Mucosa of descending colon (tissue), 3 donors: Measurements from ENCODE around the gene GRB14. TPM values are rescaled to one million over a fixed set of nuclear protein-coding genes. Genes with fewer than 3 reads are reported as not detected.
"Not testable (repeated sequence)": the region's sequence is repeated elsewhere in the genome, so short reads cannot be mapped to it uniquely, and the experiment has no call there.

Source experiments
- ATAC-seq: fragments of 200-7000 bp; cut with Tn5 transposase; one replicate; pipeline ENCODE4 v1.9.1; 2020; ENCODE audit warnings: mild to moderate bottlenecking, moderate library complexity
- DNase-seq, 3 donors: peaks; one replicate each; pipeline ENCODE4 v3.0.0-alpha.2; 2020
- H3K36me3 ChIP-seq: fragments of 200-600 bp; one replicate; pipeline ENCODE4 v1.8.0; 2021; ENCODE audit warnings: low read depth, mild to moderate bottlenecking
- H3K4me1 ChIP-seq: fragments of 200-600 bp; one replicate; pipeline ENCODE4 v1.8.0; 2021; ENCODE audit warnings: low read depth, mild to moderate bottlenecking
- H3K4me3 ChIP-seq: fragments of 200-600 bp; one replicate; pipeline ENCODE4 v1.8.0; 2021; ENCODE audit warnings: mild to moderate bottlenecking
- H3K9me3 ChIP-seq: fragments of 200-600 bp; one replicate; pipeline ENCODE4 v1.8.0; 2021; ENCODE audit warnings: mild to moderate bottlenecking
- intact Hi-C, 2 donors: fragments of 100-400 bp; cut with DNase I in 1 of 2; cut with micrococcal nuclease in 1 of 2; formaldehyde crosslinking; loops; one replicate each; pipeline versions ENCODE4 v1.11.0 to v1.11.1; 2022; cut with DNase I, micrococcal nuclease
- total RNA-seq, 3 donors: library from RNA; stranded (reverse); fragmentation: NEBNext Ultra II Directional in 2 of 3; extraction: Animal tissue kit (Norgen Biotek cat#: 25700) in 2 of 3; gene quantifications; one replicate each; pipeline versions ENCODE4 v1.2.1 to v1.2.4, GENCODE V29; 2021 to 2023
- TF ChIP-seq, protein P1 (sequence below): fragments of 200-600 bp; IDR thresholded peaks from one replicate; pipeline ENCODE4 v1.8.0; 2022; ENCODE audit warnings: antibody characterized with exemption, mild to moderate bottlenecking
- donor health status: DM: no; HTN: no; CAD: no; lungs with moderate emphysema.
- donor health status: DM: no; HTN: no; CAD: no.
- donor health status: DM: no; HTN: yes; CAD: no.

Gene GRB14
- total RNA-seq, 3 donors from 2014 or later, result 0.77 to 3.4 (median 1.5) TPM

DNA sequence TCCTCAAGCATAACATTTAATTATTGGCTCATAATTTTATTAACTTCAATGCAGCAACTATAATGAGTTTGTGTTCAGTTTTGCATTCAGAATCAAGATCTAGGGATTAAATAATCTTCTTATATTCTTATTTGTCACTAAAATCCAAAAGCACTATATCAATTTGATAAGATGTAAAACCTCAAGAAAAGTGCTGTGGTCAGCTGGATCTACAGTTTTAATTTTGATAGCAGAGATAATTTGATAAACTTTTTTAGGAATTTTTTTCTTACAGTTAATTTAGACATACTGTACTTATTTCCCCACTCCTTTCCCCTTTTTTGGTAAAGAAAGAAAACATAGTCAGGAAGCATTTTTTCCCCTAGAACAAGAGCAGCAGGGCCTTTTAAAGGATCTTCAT lies 146.4 kb downstream of the GRB14 start:
- TF ChIP-seq, protein P1, sequence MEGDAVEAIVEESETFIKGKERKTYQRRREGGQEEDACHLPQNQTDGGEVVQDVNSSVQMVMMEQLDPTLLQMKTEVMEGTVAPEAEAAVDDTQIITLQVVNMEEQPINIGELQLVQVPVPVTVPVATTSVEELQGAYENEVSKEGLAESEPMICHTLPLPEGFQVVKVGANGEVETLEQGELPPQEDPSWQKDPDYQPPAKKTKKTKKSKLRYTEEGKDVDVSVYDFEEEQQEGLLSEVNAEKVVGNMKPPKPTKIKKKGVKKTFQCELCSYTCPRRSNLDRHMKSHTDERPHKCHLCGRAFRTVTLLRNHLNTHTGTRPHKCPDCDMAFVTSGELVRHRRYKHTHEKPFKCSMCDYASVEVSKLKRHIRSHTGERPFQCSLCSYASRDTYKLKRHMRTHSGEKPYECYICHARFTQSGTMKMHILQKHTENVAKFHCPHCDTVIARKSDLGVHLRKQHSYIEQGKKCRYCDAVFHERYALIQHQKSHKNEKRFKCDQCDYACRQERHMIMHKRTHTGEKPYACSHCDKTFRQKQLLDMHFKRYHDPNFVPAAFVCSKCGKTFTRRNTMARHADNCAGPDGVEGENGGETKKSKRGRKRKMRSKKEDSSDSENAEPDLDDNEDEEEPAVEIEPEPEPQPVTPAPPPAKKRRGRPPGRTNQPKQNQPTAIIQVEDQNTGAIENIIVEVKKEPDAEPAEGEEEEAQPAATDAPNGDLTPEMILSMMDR, result no peak

GRCh38 chr2:164473021-164473420 lies 148.3 kb downstream of the GRB14 start:
- no peaks in the 10 kb centered on the region for H3K36me3 ChIP-seq
- no peaks in the 10 kb centered on the region for H3K4me1 ChIP-seq
- TF ChIP-seq, protein P1, result no peak
- H3K9me3 ChIP-seq, result no peaks in the 10 kb centered on the region
- DNase-seq (no peak), ATAC-seq (no peak)
- no peak overlapping the region for H3K4me3 ChIP-seq
- intact Hi-C loops, result no loop called here

More for the DNA sequence above, 146.4 kb downstream of the GRB14 start:
- DNase-seq, result no peak
- intact Hi-C loops, result no loop called here
- H3K9me3 ChIP-seq, result no peaks in the 10 kb centered on the region
- no peak overlapping the region for H3K4me3 ChIP-seq
- no peaks in the 10 kb centered on the region for H3K4me1 ChIP-seq
- H3K36me3 ChIP-seq, result no peaks in the 10 kb centered on the region
- ATAC-seq, result no peak

- DNase-seq, H3K4me3 ChIP-seq, H3K4me1 ChIP-seq, intact Hi-C loops, H3K9me3 ChIP-seq, ATAC-seq, H3K36me3 ChIP-seq: not testable (repeated sequence)
Measured at GRCh38 chr2:164465047-164465446, 156.2 kb downstream of the GRB14 start.

- intact Hi-C loops, result no loop called here
- TF ChIP-seq, protein P1, result no peak
- H3K4me1 ChIP-seq, result no peaks in the 10 kb centered on the region
Measured at GRCh38 chr2:164464376-164464775, 156.9 kb downstream of the GRB14 start.

GRCh38 chr2:164458792-164459191 lies 162.5 kb downstream of the GRB14 start:
- H3K4me1 ChIP-seq, result no peaks in the 10 kb centered on the region
- H3K4me3 ChIP-seq, result no peak overlapping the region
- ATAC-seq, result no peak
- no peaks in the 10 kb centered on the region for H3K36me3 ChIP-seq
- H3K9me3 ChIP-seq, result no peaks in the 10 kb centered on the region
- no peak for DNase-seq
- TF ChIP-seq, protein P1, result no peak
- intact Hi-C loops, result no loop called here

More at GRCh38 chr2:164464376-164464775, 156.9 kb downstream of the GRB14 start:
- ATAC-seq, result no peak
- H3K4me3 ChIP-seq, result no peak overlapping the region
- H3K36me3 ChIP-seq, result no peaks in the 10 kb centered on the region
- DNase-seq, result no peak
- H3K9me3 ChIP-seq, result no peaks in the 10 kb centered on the region

DNA sequence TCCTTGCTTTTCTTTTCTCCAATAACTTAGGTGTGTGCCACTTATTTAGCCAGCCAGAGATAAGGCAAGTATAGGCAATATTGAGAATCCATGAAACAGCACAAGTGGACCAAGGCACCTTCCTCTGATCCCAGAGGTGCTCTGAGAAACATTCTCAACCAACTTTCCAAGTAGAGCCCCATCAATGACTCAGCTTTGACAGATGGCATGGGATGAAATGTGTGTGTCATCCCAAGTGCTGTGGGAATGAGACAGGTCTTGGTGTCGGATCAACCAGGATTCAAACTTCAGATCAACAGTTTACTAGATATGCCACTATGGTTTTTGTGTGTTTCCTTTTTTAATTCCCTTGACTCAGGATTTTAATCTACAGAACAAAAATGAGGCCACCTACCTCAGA lies 164.0 kb downstream of the GRB14 start:
- no peaks in the 10 kb centered on the region for H3K4me1 ChIP-seq
- no peaks in the 10 kb centered on the region for H3K36me3 ChIP-seq
- TF ChIP-seq, protein P1, result no peak
- no peak overlapping the region for H3K4me3 ChIP-seq
- DNase-seq (no peak), ATAC-seq (no peak)
- intact Hi-C loops, result no loop called here
- H3K9me3 ChIP-seq, result no peaks in the 10 kb centered on the region
